NCI-H2171 (cell line): ENCODE measurements around the gene ADRA2B.

Source experiments
- DNase-seq: peaks from one replicate; lab custom pipeline; 2025; lab: John Stamatoyannopoulos, UW

ADRA2B gene

GRCh38 chr2:96136129-96136720 is 19.9 kb upstream of the ADRA2B start:
- DNase-seq = no peak

- DNase-seq = no peak
These were observed 19.2 kb upstream of the ADRA2B start for GRCh38 chr2:96135621-96136020.

- no peak for DNase-seq
These were observed 18.8 kb upstream of the ADRA2B start for GRCh38 chr2:96135171-96135570.

DNA sequence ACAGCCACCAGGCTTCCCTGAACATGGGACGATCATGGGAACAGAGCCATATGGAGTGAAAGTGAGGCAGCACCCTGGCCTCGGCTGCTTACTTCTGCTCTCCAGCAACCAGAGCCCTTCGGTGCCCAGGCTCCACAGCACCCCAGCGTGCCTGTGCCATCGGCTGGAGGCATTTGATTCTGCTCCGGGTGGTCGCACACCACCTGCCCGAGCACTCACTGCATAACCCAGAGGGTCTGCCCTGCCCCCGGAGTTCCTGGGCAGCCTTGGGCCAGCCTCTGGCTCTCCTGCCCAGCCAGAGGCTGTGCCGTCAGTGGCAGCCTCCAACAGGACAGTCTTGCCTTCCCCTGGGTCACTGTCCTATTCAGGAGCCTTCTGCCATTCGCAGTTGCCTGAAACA is 18.1 kb upstream of the ADRA2B start:
- no peak for DNase-seq

GRCh38 chr2:96131813-96132745 is 15.7 kb upstream of the ADRA2B start:
- no peak for DNase-seq

GRCh38 chr2:96131152-96131812 is 14.9 kb upstream of the ADRA2B start:
- DNase-seq = no peak

GRCh38 chr2:96130483-96130882 is 14.1 kb upstream of the ADRA2B start:
- no peak for DNase-seq

GRCh38 chr2:96129528-96130120 is 13.3 kb upstream of the ADRA2B start:
- no peak for DNase-seq

GRCh38 chr2:96128456-96128855 is 12.1 kb upstream of the ADRA2B start:
- no peak for DNase-seq

- DNase-seq = no peak
These were observed 8.3 kb upstream of the ADRA2B start for GRCh38 chr2:96124406-96125265.

DNA sequence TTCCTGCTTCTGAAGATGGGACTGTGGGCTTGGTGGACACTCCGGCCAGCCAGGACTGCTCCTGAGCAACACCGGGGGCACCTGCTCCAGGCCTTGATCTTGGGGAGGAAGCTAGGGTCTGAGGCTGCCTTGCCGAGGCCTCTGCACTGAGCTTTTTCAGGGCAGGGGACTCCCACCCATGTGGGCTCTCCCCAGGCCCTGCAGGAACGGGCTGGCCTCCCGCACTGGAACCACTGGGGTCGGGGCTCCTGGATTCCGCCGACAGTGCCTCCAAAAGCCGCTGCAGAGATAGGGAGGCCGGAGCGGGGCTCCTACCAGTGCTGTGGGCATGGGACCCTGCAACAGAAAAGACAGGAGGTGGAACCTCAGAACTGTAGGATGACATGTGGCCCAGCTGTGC is 7.6 kb upstream of the ADRA2B start:
- no peak for DNase-seq

DNA sequence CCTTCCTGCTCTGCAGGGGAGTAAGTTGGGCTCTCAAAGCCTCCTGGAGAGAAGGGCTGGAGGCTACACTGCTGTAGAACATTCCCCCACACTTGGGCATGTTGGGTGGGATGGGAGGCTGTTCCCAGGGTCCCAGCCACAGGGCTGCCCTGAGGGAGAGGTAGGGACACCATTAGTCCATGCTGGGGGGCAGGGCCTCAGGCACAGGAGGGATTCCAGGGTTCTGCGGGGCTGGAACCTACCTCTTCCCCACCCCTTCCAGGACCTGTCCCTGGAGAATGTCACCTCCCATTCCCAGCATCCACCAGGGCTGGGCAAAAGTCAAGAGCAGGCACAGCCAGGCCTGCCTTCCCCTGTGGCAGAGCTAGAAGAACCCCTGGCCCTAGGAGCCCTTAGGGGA is 6.9 kb upstream of the ADRA2B start:
- DNase-seq = no peak

GRCh38 chr2:96122391-96122790 is 6.0 kb upstream of the ADRA2B start:
- DNase-seq = no peak

DNA sequence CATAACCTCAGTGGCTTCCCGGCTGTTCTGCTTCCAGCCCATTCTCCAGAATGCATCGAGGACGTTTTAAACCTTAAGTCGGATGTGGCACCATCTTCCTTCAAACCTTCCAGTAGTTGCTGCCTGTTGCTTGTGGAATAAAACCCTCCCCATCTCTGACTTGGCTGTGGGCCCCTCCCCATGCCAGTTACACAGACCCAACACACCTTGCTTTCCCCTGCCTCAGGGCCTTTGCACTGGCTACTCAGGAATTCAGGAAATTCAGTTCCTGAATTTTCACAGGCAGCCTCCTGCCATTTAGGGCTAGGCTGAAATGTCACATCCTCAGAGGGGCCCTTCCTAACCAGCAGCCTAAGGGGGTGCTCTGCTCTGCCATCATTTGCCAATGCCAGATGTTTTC is 5.0 kb upstream of the ADRA2B start:
- DNase-seq = no peak

DNA sequence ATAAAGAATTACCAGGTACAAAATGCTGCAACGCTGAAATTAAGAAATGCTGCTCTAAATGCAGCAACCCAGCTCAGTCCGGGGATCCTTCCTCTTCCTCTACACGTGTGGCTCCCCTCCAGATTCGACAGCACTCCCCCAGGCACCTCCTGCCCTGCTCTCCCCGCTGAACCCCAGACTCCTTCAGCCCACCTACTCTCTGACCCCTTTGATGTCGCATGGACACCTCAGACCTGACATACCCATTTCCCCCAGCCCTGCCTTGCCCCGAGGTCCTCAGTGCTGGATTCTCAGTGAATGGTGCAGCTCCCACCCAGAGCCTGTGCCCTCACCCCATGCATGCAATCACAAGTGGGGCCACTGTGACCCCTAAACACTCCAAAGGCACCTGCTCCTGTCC is 4.6 kb upstream of the ADRA2B start:
- no peak for DNase-seq

- no peak for DNase-seq
These were observed 3.8 kb upstream of the ADRA2B start for GRCh38 chr2:96120091-96120720.

DNA sequence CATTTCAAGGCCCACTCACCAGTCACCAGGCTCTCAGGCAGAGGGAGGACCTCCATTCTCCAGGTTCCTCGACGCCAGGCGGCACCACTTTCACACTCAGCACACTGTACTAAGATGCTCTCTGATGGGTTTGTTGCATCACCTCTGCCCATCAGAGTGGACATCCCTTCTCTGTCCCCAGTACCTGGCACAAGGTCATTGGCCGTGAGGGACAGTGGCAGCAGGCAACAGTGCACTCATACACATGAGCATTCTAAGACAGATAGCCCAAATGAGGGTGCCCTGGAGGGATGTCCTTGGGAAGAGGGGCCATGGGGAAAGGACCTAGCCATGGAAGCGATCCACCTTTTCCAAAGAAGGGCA is 3.0 kb upstream of the ADRA2B start:
- no peak for DNase-seq

- DNase-seq = no peak
These were observed 2.5 kb upstream of the ADRA2B start for GRCh38 chr2:96118698-96119388.

DNA sequence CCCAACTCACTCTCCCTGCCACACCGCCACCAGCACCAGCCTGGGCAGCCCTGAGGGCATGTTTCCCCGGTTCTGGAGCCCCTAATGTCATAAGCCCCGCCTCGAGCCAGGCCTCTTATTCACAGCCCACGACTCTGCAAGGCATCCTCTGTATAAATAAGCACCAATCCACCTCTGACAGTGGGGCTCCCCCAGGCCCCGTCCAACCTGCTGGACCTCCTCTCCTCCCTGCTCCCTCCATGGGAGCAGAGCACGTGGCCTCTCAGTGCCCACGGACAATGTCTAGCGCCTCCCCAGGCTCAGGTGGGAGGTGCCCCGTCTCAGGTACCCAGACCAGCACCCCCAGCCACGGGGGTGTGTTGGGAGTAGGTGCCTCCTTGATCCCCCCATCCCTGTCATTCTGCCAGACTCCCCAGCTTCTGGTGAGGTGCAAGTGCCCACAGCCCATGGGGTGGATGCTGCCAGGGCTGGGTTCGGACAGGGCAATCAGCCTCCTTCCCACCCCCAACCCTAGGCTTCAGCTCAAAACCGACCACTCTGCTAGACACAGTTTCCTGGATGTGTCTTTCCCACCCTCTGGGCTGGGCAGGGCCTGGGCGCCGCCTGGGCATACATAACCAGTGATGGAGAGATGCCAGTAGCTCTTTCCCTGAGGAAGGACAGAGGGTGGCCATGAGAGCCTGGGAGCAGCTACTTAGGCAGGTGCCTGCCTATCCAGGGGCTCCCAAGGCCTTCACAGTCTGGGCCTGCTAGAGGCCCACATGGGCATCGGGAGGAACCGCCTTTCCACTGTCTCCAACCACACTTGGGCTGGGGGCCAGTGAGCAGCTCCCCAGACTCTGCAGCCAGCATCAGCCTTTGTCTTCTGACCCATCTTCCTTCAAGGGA is 1.6 kb upstream of the ADRA2B start:
- DNase-seq = no peak
